SK-N-SH (cell line): ENCODE measurements around the gene CEP57L1. TPM values are rescaled to one million over a fixed set of nuclear protein-coding genes. Genes with fewer than 3 reads are reported as not detected.

Experiments used
- CTCF ChIA-PET: fragments of 300-600, 350-600 bp; formaldehyde crosslinking; extraction: SDS; loops from one replicate; lab custom pipeline; 2021; lab: Yijun Ruan, JAX
- POLR2A ChIA-PET: fragments of 350-600 bp; sonication (Branson Sonifier 250); formaldehyde crosslinking; extraction: SDS; loops from one replicate; lab custom pipeline; 2020; ENCODE audit warnings: antibody characterized with exemption, inconsistent platforms; lab: Yijun Ruan, JAX
- DNase-seq: peaks from one replicate; pipeline ENCODE4 v3.0.0; 2012
- H2AFZ ChIP-seq: fragments of 200-600 bp; sonication (generic); 2 replicates; pipeline ENCODE4 v1.8.1; 2016; ENCODE audit warnings: antibody characterized with exemption, mild to moderate bottlenecking, low read depth
- H3F3A ChIP-seq: fragments of 200-600 bp; sonication (generic); replicated peaks from 2 replicates; pipeline ENCODE3; 2016; ENCODE audit warnings: antibody characterized with exemption, mild to moderate bottlenecking; ENCODE audit not compliant: insufficient read depth
- H3K27ac ChIP-seq, 2 experiments: fragments of 200-500 bp in 1 of 2; fragments of 200-600 bp in 1 of 2; sonication (Bioruptor generic) in 1 of 2; sonication (generic), shearing (Covaris generic) in 1 of 2; 2 replicates each; pipeline versions ENCODE4 v1.5.1 to v1.6.1; 2014 to 2016; ENCODE audit warnings: low read depth in 2 of 2, inconsistent platforms in 1 of 2, low read length in 1 of 2, mild to moderate bottlenecking in 1 of 2, mixed read lengths in 1 of 2
- H3K27me3 ChIP-seq: fragments of 200-600 bp; sonication (generic), shearing (Covaris generic); 2 replicates; pipeline ENCODE4 v1.6.1; 2016; ENCODE audit warnings: mixed run types; ENCODE audit not compliant: insufficient read depth
- H3K36me3 ChIP-seq, 2 experiments: fragments of 200-500 bp in 1 of 2; fragments of 200-600 bp in 1 of 2; sonication (Bioruptor generic) in 1 of 2; sonication (generic) in 1 of 2; replicated peaks in 1 of 2; 2 replicates each; pipeline versions ENCODE3 to v1.5.1; 2014 to 2016; ENCODE audit warnings: low read length in 1 of 2, mild to moderate bottlenecking in 1 of 2; ENCODE audit not compliant: insufficient read depth in 2 of 2, control insufficient read depth in 1 of 2
- H3K4me1 ChIP-seq, 2 experiments: fragments of 200-500 bp in 1 of 2; fragments of 200-600 bp in 1 of 2; sonication (Bioruptor generic) in 1 of 2; sonication (generic), shearing (Covaris generic) in 1 of 2; 2 replicates each; pipeline versions ENCODE4 v1.5.1 to v1.6.1; 2014 to 2016; ENCODE audit warnings: low read depth in 1 of 2, low read length in 1 of 2, mixed run types in 1 of 2; ENCODE audit not compliant: insufficient read depth in 2 of 2, control insufficient read depth in 1 of 2
- H3K4me2 ChIP-seq: fragments of 200-600 bp; sonication (generic), shearing (Covaris generic); 2 replicates; pipeline ENCODE4 v1.6.1; 2017; ENCODE audit warnings: mixed run types
- H3K4me3 ChIP-seq, 2 experiments: fragments of 200-500 bp in 1 of 2; fragments of 200-600 bp in 1 of 2; sonication (Bioruptor generic) in 1 of 2; sonication (generic), shearing (Covaris generic) in 1 of 2; 2 replicates each; pipeline versions ENCODE4 v1.5.1 to v1.8.1; 2014 to 2016; ENCODE audit warnings: low read depth in 2 of 2, inconsistent platforms in 1 of 2, low read length in 1 of 2, mild to moderate bottlenecking in 1 of 2, mixed read lengths in 1 of 2, moderate library complexity in 1 of 2
- H3K79me2 ChIP-seq: fragments of 200-600 bp; sonication (generic); 2 replicates; pipeline ENCODE4 v1.8.1; 2017; ENCODE audit warnings: mild to moderate bottlenecking; ENCODE audit not compliant: insufficient read depth
- H3K9ac ChIP-seq: fragments of 200-600 bp; sonication (generic); 2 replicates; pipeline ENCODE4 v1.6.1; 2017; ENCODE audit warnings: mixed run types
- H3K9me2 ChIP-seq: fragments of 200-600 bp; sonication (generic); 2 replicates; pipeline ENCODE4 v1.6.1; 2017; ENCODE audit warnings: mixed run types
- H3K9me3 ChIP-seq: fragments of 200-600 bp; sonication (generic); 2 replicates; pipeline ENCODE4 v1.6.1; 2017; ENCODE audit warnings: mixed run types, mild to moderate bottlenecking, moderate library complexity
- H4K20me1 ChIP-seq: fragments of 200-600 bp; sonication (generic); 2 replicates; pipeline ENCODE4 v1.6.1; 2017; ENCODE audit warnings: mild to moderate bottlenecking, mixed run types; ENCODE audit not compliant: insufficient read depth
- CHD2 ChIP-seq: fragments of 150-350 bp; IDR thresholded peaks from 2 replicates; pipeline ENCODE4 v1.6.1; 2018; ENCODE audit warnings: low read length; ENCODE audit not compliant: partially characterized antibody
- EP300 ChIP-seq, 2 experiments: IDR thresholded peaks; 2 replicates each; pipeline versions ENCODE4 v1.4.0 to v1.6.1; 2012; ENCODE audit warnings: borderline replicate concordance in 1 of 2, low read depth in 1 of 2, low read length in 1 of 2
- EZH2phosphoT487 ChIP-seq: fragments of 200-600 bp; sonication (generic); IDR thresholded peaks from 2 replicates; pipeline ENCODE4 v1.6.1; 2017; ENCODE audit warnings: low read depth, mixed run types, mild to moderate bottlenecking, antibody characterized with exemption, moderate library complexity, borderline replicate concordance
- FOSL2 ChIP-seq: IDR thresholded peaks from 2 replicates; pipeline ENCODE4 v1.4.0; 2012; ENCODE audit warnings: low read depth, mild to moderate bottlenecking, moderate library complexity, borderline replicate concordance
- FOXM1 ChIP-seq: IDR thresholded peaks from 2 replicates; pipeline ENCODE4 v1.4.0; 2012; ENCODE audit warnings: low read depth, mild to moderate bottlenecking
- GATA2 ChIP-seq: sonication (generic); formaldehyde crosslinking; IDR thresholded peaks from 2 replicates; pipeline ENCODE4 v1.5.0; 2020; ENCODE audit warnings: mild to moderate bottlenecking, missing genetic modification reagents
- MXI1 ChIP-seq: IDR thresholded peaks from 2 replicates; pipeline ENCODE4 v1.6.1; 2012; ENCODE audit warnings: mild to moderate bottlenecking, low read depth, low read length, improper control_type of control experiment
- NFIC ChIP-seq: IDR thresholded peaks from 2 replicates; pipeline ENCODE4 v1.4.0; 2012; ENCODE audit warnings: borderline replicate concordance
- NRF1 ChIP-seq: IDR thresholded peaks from 2 replicates; pipeline ENCODE4 v1.6.1; 2012; ENCODE audit warnings: low read depth, mild to moderate bottlenecking, low read length
- RFX5 ChIP-seq: IDR thresholded peaks from 2 replicates; pipeline ENCODE4 v1.6.1; 2012; ENCODE audit warnings: mild to moderate bottlenecking, improper control_type of control experiment, low read length
- RXRA ChIP-seq: IDR thresholded peaks from 2 replicates; pipeline ENCODE4 v1.4.0; 2012; ENCODE audit warnings: low read depth, mild to moderate bottlenecking, borderline replicate concordance
- SIN3A ChIP-seq: IDR thresholded peaks from 2 replicates; pipeline ENCODE4 v1.6.1; 2012; ENCODE audit warnings: low read depth, mild to moderate bottlenecking, low read length, moderate library complexity, borderline replicate concordance
- SMC3 ChIP-seq: IDR thresholded peaks from 2 replicates; pipeline ENCODE4 v1.6.1; 2012; ENCODE audit warnings: low read depth, low read length, improper control_type of control experiment
- TCF12 ChIP-seq: IDR thresholded peaks from 2 replicates; pipeline ENCODE4 v1.4.0; 2012
- USF1 ChIP-seq: IDR thresholded peaks from 2 replicates; pipeline ENCODE4 v1.4.0; 2012; ENCODE audit warnings: low read depth, borderline replicate concordance
- USF2 ChIP-seq: fragments of 150-350 bp; IDR thresholded peaks from 2 replicates; pipeline ENCODE4 v1.6.1; 2017; ENCODE audit warnings: antibody characterized with exemption, low read length, low read depth, borderline replicate concordance
- YY1 ChIP-seq: IDR thresholded peaks from 2 replicates; pipeline ENCODE4 v1.4.0; 2012; ENCODE audit warnings: low read depth, mild to moderate bottlenecking
- ZBTB33 ChIP-seq: IDR thresholded peaks from 2 replicates; pipeline ENCODE4 v1.4.0; 2012; ENCODE audit warnings: low read depth, borderline replicate concordance
- polyA plus RNA-seq, 3 experiments: library from polyadenylated mRNA; depleted of rRNA; stranded (reverse); fragments of >200 nt; gene quantifications; 2 replicates each; pipeline ENCODE4 v1.2.3, GENCODE V29; 2012
- TF ChIP-seq, protein P1 (sequence below): IDR thresholded peaks from 2 replicates; pipeline ENCODE4 v1.4.0; 2012; ENCODE audit warnings: low read depth
- TF ChIP-seq, protein P2 (sequence below): fragments of 200-600 bp; sonication (generic); IDR thresholded peaks from 2 replicates; pipeline ENCODE4 v1.6.1; 2017; ENCODE audit warnings: antibody characterized with exemption, mild to moderate bottlenecking, moderate library complexity

Gene CEP57L1
- polyA plus RNA-seq, 1 of the 3 experiments (the other 2 are of a cell fraction): 7.3 TPM

DNA sequence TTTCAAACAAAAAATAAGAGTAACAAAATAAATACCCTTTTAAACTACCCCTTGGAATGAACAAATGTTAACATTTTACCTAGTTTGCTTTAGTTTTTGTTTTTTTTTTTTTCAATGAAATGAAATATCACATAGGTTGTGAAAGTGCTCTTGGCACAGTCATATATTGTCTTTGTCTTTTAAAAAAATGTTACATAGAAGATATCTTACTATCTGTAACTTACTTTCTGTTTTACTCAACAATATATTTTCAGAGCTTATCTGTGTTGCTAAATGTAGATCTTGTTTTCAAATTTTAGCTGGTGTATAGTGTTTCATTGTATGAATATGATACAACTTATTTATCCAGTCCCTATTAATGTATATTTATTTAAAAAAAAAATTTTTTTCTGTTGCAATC, 8.6 kb downstream of the CEP57L1 start:
- Histone ChIP-seq H3K36me3 (no peaks in the 10 kb centered on the region), H3K9ac (no peak overlapping the region), H3K9me2 (no peaks in the 10 kb centered on the region), H3K9me3 (no peaks in the 10 kb centered on the region), H3K27me3 (no peaks in the 10 kb centered on the region), H4K20me1 (no peaks in the 10 kb centered on the region), H3K4me1 (peaks cover 3 to 9% of the 10 kb centered on the region in 2 experiments; a peak in 3 of 4 replicates), H3K27ac (no peak overlapping the region), H3K79me2 (peaks cover 66% of the 10 kb centered on the region), H3K4me2 (0 out of 2 replicates have a peak overlapping the region, but pooled peaks have one; percentile 2), H3K4me3 (no peak overlapping the region), H2AFZ (no peak overlapping the region), H3F3A (peaks cover 6% of the 10 kb centered on the region)
- ChIA-PET POLR2A (no interaction called here), CTCF (no interaction called here)
- no peak for DNase-seq
- TF ChIP-seq EP300 (IDR thresholded peaks at IDR 0.05; ENCODE audit: borderline replicate concordance in 1 of 2, low read depth in 1 of 2, low read length in 1 of 2) (no peak), MXI1 (no peak), FOXM1 (no peak), USF1 (no peak), EZH2phosphoT487 (no peak), RXRA (no peak), TCF12 (no peak), CHD2 (no peak), USF2 (no peak), NFIC (no peak), SIN3A (no peak), RFX5 (no peak), ZBTB33 (no peak), SMC3 (no peak), FOSL2 (no peak), NRF1 (no peak), GATA2 (CRISPR knock-in tag) (no peak), YY1 (no peak)
- TF ChIP-seq, protein P1, sequence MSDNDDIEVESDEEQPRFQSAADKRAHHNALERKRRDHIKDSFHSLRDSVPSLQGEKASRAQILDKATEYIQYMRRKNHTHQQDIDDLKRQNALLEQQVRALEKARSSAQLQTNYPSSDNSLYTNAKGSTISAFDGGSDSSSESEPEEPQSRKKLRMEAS: no peak
- TF ChIP-seq, protein P2, sequence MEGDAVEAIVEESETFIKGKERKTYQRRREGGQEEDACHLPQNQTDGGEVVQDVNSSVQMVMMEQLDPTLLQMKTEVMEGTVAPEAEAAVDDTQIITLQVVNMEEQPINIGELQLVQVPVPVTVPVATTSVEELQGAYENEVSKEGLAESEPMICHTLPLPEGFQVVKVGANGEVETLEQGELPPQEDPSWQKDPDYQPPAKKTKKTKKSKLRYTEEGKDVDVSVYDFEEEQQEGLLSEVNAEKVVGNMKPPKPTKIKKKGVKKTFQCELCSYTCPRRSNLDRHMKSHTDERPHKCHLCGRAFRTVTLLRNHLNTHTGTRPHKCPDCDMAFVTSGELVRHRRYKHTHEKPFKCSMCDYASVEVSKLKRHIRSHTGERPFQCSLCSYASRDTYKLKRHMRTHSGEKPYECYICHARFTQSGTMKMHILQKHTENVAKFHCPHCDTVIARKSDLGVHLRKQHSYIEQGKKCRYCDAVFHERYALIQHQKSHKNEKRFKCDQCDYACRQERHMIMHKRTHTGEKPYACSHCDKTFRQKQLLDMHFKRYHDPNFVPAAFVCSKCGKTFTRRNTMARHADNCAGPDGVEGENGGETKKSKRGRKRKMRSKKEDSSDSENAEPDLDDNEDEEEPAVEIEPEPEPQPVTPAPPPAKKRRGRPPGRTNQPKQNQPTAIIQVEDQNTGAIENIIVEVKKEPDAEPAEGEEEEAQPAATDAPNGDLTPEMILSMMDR: no peak
